ENCODE data around the gene RUNX2. TPM values are rescaled to one million over a fixed set of nuclear protein-coding genes. Genes with fewer than 3 reads are reported as not detected.

RUNX2 gene
- total RNA-seq, 1 donor from 2014 or later, result not detected

DNA sequence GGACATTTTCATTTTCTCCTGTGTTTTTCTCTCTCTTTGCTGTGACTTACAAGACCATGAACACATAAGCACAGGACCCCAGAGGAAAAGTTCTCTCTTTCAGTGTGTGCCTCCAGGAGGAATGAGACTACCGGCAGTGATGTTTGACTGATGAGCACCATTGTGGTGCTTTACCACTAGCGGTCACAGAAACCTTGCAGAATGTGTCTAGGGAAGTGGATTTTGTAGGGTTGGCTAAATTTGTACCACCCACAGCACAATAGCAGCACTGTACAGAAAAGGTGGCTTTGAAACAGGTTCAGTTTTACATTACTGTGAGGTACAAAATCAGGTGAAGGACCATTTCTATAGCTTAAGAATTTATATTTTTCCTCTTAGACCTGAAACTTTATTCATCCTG is 351.5 kb downstream of the RUNX2 start:
- TF ChIP-seq CTCF (IDR thresholded peaks at IDR 0.05; ENCODE audit: partially characterized antibody, unreplicated experiment), result no peak
- H3K27me3 Mint-ChIP-seq (ENCODE audit: unreplicated experiment), result no peaks in the 10 kb centered on the region
- H3K36me3 Mint-ChIP-seq (ENCODE audit: unreplicated experiment), result no peaks in the 10 kb centered on the region
- no peak for DNase-seq
- H3K4me1 Mint-ChIP-seq (ENCODE audit: low read depth, unreplicated experiment), result peaks cover 11% of the 10 kb centered on the region
- H3K4me3 Mint-ChIP-seq (ENCODE audit: unreplicated experiment), result no peak overlapping the region
- H3K27ac Mint-ChIP-seq (ENCODE audit: unreplicated experiment), result no peak overlapping the region
- no peaks in the 10 kb centered on the region for H3K9me3 Mint-ChIP-seq (ENCODE audit: unreplicated experiment)

DNA sequence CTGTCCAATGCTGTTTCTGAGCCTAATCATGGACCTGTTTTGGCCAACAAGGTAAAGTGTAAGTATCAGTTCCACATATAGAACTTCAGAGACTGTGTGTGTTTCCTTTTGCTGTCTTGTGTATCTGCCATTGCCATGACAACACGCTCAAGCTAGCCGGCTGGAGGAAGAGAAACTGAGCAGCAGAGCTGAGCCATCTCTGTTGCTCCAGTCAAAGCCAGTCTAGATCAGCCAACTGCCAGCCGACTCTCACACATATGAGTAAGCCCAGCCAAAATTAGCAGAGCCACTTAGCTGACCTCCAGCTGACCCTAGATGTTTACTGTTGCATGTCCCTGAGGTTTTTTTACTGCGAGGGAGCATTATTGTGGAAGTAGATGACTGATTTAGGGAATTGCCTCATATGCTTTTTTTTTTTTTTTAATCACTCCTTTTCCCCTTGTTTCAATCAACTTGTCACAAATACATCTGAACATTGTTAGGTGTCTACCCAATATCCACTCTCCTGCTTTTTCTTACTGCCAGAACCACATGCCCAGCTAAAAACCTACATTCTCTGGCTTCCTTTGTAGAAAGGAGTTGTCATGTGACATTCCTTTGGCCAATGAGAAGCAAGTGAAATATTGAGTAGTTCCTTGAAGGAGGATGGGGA is 353.9 kb downstream of the RUNX2 start:
- Mint-ChIP-seq H3K4me3 (ENCODE audit: unreplicated experiment) (no peak overlapping the region), H3K9me3 (ENCODE audit: unreplicated experiment) (no peaks in the 10 kb centered on the region), H3K4me1 (ENCODE audit: low read depth, unreplicated experiment) (peaks cover 10% of the 10 kb centered on the region), H3K27me3 (ENCODE audit: unreplicated experiment) (no peaks in the 10 kb centered on the region), H3K36me3 (ENCODE audit: unreplicated experiment) (no peaks in the 10 kb centered on the region), H3K27ac (ENCODE audit: unreplicated experiment) (no peak overlapping the region)
- no peak for DNase-seq
- TF ChIP-seq CTCF (IDR thresholded peaks at IDR 0.05; ENCODE audit: partially characterized antibody, unreplicated experiment), result no peak

DNA sequence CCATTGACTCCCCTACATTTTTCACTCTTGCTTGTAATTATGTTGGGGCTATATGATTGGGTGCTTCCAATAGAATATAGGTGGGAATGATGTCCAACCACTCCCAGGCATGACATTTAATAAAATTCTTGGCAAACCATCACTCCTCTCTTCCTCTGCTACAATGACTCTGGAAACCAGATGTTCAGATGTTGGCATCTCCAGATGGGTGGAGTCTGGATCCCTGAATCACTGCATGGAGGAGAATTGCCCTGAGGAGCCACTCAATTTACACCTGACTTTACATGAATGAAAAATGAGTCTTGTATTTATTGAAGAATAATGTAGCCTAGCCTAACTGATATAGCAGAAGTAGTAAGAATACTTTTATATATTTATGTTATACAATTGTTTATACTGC is 356.3 kb downstream of the RUNX2 start:
- no peak for DNase-seq
- Mint-ChIP-seq H3K9me3 (ENCODE audit: unreplicated experiment) (peaks cover 4% of the 10 kb centered on the region), H3K4me3 (ENCODE audit: unreplicated experiment) (no peak overlapping the region), H3K27ac (ENCODE audit: unreplicated experiment) (no peak overlapping the region), H3K36me3 (ENCODE audit: unreplicated experiment) (no peaks in the 10 kb centered on the region), H3K4me1 (ENCODE audit: low read depth, unreplicated experiment) (peaks cover 2% of the 10 kb centered on the region), H3K27me3 (ENCODE audit: unreplicated experiment) (no peaks in the 10 kb centered on the region)
- no peak for TF ChIP-seq CTCF (IDR thresholded peaks at IDR 0.05; ENCODE audit: partially characterized antibody, unreplicated experiment)

- H3K36me3 Mint-ChIP-seq (ENCODE audit: unreplicated experiment), result no peaks in the 10 kb centered on the region
- DNase-seq, result no peak
- H3K9me3 Mint-ChIP-seq (ENCODE audit: unreplicated experiment), result peaks cover 4% of the 10 kb centered on the region
- no peak overlapping the region for H3K27ac Mint-ChIP-seq (ENCODE audit: unreplicated experiment)
- H3K4me1 Mint-ChIP-seq (ENCODE audit: low read depth, unreplicated experiment), result peaks cover 2% of the 10 kb centered on the region
- H3K4me3 Mint-ChIP-seq (ENCODE audit: unreplicated experiment), result no peak overlapping the region
- TF ChIP-seq CTCF (IDR thresholded peaks at IDR 0.05; ENCODE audit: partially characterized antibody, unreplicated experiment), result no peak
- H3K27me3 Mint-ChIP-seq (ENCODE audit: unreplicated experiment), result no peaks in the 10 kb centered on the region
Observed at GRCh38 chr6:45685076-45685475, 356.9 kb downstream of the RUNX2 start.

GRCh38 chr6:45686841-45687569 is 358.9 kb downstream of the RUNX2 start:
- H3K4me1 Mint-ChIP-seq (ENCODE audit: low read depth, unreplicated experiment), result peaks cover 2% of the 10 kb centered on the region
- no peak overlapping the region for H3K27ac Mint-ChIP-seq (ENCODE audit: unreplicated experiment)
- H3K36me3 Mint-ChIP-seq (ENCODE audit: unreplicated experiment), result no peaks in the 10 kb centered on the region
- no peak overlapping the region for H3K4me3 Mint-ChIP-seq (ENCODE audit: unreplicated experiment)
- peaks cover 4% of the 10 kb centered on the region for H3K9me3 Mint-ChIP-seq (ENCODE audit: unreplicated experiment)
- TF ChIP-seq CTCF (IDR thresholded peaks at IDR 0.05; ENCODE audit: partially characterized antibody, unreplicated experiment), result no peak
- DNase-seq, result no peak
- H3K27me3 Mint-ChIP-seq (ENCODE audit: unreplicated experiment), result no peaks in the 10 kb centered on the region
